ENCODE data around the gene KCNA10.
"Not testable (repeated sequence)": the region's sequence is repeated elsewhere in the genome, so short reads cannot be mapped to it uniquely, and the experiment has no call there.

The KCNA10 gene

GRCh38 chr1:110529011-110529410, 10.0 kb upstream of the KCNA10 start:
- no peak for DNase-seq

GRCh38 chr1:110526201-110526780, 7.3 kb upstream of the KCNA10 start:
- DNase-seq = no peak

GRCh38 chr1:110525249-110525595, 6.2 kb upstream of the KCNA10 start:
- DNase-seq = no peak

GRCh38 chr1:110524311-110525248, 5.6 kb upstream of the KCNA10 start:
- peak; percentile 43 for DNase-seq

GRCh38 chr1:110523011-110523410, 4.0 kb upstream of the KCNA10 start:
- DNase-seq = no peak

GRCh38 chr1:110522560-110522959, 3.6 kb upstream of the KCNA10 start:
- DNase-seq = no peak

- DNase-seq = no peak
Measured at GRCh38 chr1:110520827-110521226, 1.9 kb upstream of the KCNA10 start.

GRCh38 chr1:110515891-110516290, 3.1 kb downstream of the KCNA10 start:
- DNase-seq = no peak

GRCh38 chr1:110515041-110515440, 3.9 kb downstream of the KCNA10 start:
- no peak for DNase-seq

GRCh38 chr1:110513511-110513910, 5.5 kb downstream of the KCNA10 start:
- no peak for DNase-seq

- no peak for DNase-seq
Measured at GRCh38 chr1:110511436-110511835, 7.5 kb downstream of the KCNA10 start.

GRCh38 chr1:110510921-110511320, 8.1 kb downstream of the KCNA10 start:
- not testable (repeated sequence) for DNase-seq

- DNase-seq = no peak
Measured at GRCh38 chr1:110509655-110510054, 9.3 kb downstream of the KCNA10 start.

GRCh38 chr1:110508028-110508940, 10.7 kb downstream of the KCNA10 start:
- DNase-seq = no peak

GRCh38 chr1:110506541-110506940, 12.4 kb downstream of the KCNA10 start:
- DNase-seq = no peak

- no peak for DNase-seq
Measured at GRCh38 chr1:110505596-110505995, 13.4 kb downstream of the KCNA10 start.

GRCh38 chr1:110504226-110504625, 14.7 kb downstream of the KCNA10 start:
- DNase-seq = no peak

GRCh38 chr1:110503471-110503870, 15.5 kb downstream of the KCNA10 start:
- no peak for DNase-seq

GRCh38 chr1:110502402-110503151, 16.4 kb downstream of the KCNA10 start:
- no peak for DNase-seq

- no peak for DNase-seq
Measured at GRCh38 chr1:110501488-110502132, 17.4 kb downstream of the KCNA10 start.

GRCh38 chr1:110498270-110498669, 20.7 kb downstream of the KCNA10 start:
- no peak for DNase-seq
